ENCODE measurements around the gene NPY.
A peak's percentile ranks its signal among the peaks of the same experiment; 100 is the strongest.

NPY gene

GRCh38 chr7:24316340-24316739, 32.4 kb downstream of the NPY start:
- DNase-seq: no peak

- no peak for DNase-seq
These were observed 34.3 kb downstream of the NPY start for GRCh38 chr7:24318326-24318725.

DNA sequence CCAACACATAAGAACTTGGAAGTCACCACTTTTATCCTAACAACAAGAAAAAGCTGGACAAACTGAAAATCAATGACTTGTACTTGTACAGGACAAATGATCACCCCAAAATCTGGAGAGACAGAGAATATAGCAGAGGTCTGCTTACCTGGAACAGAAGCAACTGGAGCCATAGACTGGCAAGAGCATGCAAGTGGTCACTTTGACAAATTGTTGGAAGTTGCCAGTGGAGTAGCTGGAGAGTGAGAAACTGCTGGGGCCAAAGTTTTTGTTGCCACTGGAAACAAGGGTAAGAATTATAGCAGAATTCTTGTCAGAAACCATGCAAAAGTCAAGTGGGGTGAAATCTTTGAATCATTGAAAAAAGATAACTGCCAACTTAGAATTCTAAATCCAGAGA, 35.2 kb downstream of the NPY start:
- DNase-seq: no peak

DNA sequence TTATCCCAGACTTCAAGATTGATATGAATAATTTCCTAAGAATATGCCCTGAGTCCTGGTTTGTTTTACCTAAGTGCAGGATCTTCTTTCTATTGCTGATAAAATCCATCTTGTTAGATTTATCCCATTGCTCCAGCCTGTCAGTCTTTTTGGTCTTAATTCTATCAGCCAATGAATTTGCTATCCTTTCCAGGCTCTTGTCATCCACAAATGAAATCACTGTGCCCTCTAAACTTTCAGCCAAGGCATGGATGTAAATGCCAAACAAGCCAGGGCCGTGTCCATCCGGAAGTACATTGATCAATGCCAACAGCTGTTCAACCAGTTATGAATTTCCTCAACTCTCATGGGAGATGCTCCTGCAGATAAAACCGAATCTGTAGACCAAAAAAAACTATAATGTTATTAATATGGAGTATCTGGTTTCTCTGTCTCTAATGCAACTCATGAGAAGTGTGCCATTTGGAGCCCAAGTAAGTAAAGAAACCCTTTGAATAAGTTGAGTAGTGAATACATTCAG, 40.0 kb downstream of the NPY start:
- no peak for DNase-seq

- DNase-seq: no peak
These were observed 41.7 kb downstream of the NPY start for GRCh38 chr7:24325708-24326107.

DNA sequence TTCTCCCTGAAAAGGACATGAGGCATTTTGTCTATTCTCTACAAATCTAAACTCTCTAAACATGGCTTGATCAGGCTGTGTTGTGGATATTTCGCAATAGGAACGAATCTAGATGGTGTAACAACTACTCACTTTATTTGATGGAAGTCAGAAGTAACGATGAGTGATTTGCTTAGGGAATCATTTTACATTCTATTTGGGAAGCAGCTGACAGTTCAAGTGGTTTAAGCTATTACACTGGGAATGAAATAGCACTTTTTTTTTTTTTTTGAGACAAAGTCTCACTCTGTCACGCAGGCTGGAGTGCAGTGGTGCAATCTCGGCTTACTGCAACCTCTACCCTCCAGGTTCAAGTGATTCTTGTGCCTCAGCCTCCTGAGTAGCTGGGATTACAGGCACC, 44.1 kb downstream of the NPY start:
- peak; percentile 15 for DNase-seq

GRCh38 chr7:24328894-24329293, 44.9 kb downstream of the NPY start:
- DNase-seq: no peak

- DNase-seq: no peak
These were observed 50.0 kb downstream of the NPY start for GRCh38 chr7:24334012-24334411.

- DNase-seq: no peak
These were observed 50.6 kb downstream of the NPY start for GRCh38 chr7:24334627-24335026.

DNA sequence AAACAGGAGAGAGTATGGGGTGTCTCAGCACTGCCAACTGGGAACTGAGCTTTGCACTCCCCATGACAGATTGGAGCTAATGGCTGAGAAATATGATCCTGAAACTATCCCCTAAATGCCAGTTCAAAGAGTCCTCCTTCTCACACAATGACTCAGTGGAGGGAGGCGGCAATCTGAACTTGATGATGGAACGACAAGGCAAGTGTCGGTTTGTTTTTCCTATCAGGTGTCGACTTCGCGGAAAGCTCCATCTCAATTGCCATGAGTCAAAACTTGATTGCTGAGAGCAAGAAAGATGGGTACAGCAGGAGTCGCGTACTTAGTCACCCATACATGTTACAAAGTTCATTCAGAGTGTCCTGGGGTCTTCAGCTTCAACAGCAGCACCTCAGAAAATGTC, 52.5 kb downstream of the NPY start:
- no peak for DNase-seq

GRCh38 chr7:24337180-24337579, 53.2 kb downstream of the NPY start:
- no peak for DNase-seq

GRCh38 chr7:24339575-24339974, 55.6 kb downstream of the NPY start:
- no peak for DNase-seq

DNA sequence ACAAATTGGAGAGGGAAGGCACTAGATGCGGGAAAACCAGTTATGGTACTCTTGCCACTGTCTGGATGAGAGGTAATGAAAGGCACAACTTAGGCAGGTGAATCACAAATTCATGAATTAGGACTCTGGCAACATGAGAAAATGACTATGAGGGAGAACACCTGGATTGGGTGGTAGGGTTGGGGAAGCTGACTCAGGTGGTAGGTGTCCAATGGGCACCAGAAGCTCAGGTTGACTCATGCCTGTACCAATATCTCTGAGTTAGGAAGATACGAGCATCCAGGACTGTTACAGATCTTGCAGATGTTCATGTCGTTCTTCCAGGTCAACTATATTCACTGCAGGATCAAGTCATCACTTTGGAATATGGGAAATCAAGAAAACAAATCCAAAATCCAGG, 56.7 kb downstream of the NPY start:
- no peak for DNase-seq
